ENCODE measurements around the gene GPR161.

The GPR161 gene

GRCh38 chr1:168146626-168147025 is 9.9 kb upstream of the GPR161 start:
- DNase-seq: no peak

DNA sequence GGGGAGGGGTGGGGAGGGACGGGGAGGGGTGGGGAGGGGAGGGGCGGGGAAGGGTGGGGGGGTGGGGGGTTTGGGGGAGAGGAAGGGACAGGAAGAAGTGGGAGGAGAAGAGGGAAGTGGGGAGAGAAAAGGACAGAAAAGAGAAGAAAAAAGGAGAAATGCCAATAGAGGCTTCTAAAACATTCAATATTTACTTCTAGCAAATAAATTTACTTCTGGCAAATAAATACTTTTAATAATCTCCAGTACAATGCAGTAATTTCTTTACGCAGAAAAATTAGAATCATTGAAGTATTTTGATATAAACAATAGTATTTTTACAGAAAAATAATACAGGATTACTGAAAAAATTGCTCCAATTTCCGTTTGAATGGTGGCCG is 9.4 kb upstream of the GPR161 start:
- DNase-seq: no peak

DNA sequence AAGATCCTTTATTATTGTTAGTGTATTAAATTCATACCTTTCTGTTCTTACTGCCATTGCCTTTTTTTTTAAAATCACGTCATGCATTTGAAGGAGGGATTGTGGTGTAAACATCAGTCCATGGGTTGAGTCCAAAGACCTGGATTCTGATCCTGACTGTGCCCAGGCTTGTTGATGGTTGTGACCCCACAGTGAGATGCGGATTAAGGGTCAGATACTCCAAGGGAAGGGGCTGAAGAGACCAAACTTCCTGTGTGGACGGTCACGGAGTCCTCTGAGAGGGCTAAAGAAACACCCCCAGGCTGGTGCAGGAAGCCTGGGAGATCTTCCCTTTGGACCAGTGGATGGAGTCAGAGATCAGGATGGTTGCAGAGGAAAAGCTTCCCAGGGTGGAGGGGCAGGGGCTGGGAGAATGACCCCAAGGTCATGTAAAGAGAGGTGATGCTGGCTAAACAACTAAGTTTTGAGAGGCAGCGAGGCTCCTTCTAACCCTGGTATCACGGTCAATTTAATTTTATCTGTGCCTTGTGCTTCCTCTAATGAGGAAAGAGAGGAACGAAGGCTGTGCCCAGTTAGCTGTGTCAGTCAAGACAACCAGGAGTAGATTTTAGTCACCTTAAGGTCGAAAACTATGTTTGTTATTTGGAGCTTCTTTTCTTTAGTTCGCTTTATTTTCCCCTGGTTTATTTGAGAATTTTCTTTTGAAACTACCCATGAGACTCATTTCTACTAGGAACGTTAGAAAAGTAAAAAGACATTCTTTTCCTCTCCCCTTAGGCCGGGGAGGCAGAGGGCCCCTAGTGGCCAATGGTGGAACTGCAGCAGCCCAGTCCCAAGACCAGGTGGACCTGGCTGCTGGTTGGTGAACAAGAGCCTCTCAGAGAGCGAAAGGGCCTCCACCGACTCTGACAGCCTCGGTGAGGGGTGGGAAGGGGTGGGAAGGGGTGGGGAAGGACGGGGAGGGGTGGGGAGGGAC is 8.7 kb upstream of the GPR161 start:
- peak; percentile 76 for DNase-seq

DNA sequence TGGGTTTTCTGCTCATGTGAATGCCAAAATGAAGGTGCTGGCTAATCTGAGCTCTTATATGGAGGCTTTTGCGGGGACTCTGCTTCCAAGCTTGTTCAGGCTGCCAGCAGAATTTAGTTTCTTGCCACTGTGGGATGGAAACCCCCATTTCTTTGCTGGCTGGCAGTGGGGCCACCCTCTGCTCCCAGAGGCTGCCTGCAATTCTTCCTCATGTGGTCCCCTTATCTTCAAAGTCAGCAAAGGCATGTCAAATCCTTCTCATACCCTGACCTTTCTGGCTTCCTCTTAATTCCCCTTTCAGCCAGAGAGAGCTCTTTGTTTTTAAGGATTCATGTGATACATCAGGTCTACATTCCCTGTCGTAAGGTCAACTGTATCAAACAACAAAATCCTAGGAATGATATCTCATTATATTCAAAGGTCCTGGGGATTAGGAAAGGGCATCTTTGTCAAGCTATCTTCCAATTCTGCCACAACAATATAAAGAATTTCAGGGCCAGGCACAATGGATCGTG is 5.2 kb upstream of the GPR161 start:
- no peak for DNase-seq

DNA sequence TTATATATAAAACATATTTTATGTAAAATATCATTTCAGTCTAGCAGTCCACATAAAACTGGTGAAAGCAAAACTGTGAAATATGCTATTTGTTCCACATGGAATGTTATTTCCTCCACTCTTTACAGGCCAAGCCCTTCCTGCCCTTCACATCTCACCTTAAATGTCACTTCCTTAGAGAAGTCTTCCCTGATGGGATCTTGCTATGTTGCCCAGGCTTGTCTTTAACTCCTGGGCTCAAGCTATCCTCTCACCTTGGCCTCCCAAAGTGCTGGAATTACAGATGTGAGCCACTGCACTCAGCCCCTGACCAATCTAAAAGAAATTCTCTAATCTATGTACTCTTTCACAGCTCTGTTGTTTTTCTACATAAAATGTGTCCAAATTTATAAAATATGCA is 2.3 kb upstream of the GPR161 start:
- no peak for DNase-seq

GRCh38 chr1:168138134-168138533 is 1.4 kb upstream of the GPR161 start:
- no peak for DNase-seq

DNA sequence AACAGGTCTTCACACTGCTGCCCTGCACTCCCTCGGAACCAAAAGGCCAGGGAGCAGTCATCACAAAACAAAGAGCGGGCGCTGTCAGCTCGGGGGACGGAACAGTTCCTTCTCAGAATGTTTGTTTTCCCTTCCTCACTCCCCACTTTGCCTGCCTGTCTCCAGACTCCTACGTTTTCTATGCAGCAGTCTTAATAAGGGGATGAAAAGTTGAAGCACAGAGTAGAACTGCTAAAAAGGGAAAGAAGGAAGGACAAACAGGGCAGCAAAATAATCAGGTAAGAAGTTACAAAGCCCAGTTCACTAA is 738 bp upstream of the GPR161 start:
- no peak for DNase-seq

GRCh38 chr1:168135921-168136708 is 615 bp downstream of the GPR161 start:
- no peak for DNase-seq

DNA sequence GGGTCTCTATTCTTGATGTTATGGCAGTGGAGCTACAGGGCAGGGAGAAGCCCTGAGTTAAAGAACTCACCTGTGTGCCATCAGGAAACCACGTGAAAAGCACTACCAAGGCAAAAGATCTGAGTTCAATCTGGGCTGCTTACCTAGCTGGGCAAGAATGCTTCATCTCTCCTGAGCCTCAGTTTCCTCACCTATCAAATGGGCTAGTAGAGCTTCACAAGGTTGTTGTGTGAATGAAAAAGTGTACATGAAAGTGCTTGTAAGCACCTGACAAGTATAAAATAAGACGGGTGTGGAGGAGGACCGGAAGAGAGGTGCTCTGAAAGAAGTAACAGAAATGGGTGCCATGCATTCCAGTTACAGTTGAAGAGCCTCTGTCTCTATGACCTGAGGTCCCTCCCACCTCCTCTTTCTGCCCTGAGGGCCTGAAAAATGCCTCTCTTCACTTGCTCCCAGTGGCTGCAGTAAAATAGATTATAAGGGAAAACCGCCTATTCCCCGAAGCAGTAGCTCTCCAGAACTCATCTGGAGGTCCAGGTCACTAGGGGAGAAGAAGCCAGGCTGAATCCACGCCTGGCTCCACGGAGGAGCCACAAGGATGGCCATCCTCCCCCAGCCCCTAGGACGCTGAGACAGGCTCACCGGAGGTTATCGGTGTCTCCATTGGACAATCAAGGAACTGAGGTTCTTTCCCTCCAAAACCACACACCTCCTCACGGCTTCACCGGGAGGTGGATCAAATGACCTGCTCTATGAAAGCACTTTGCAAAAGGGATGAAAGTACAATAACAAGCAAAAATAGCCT is 1.4 kb downstream of the GPR161 start:
- DNase-seq: no peak

- DNase-seq: no peak
Measured at GRCh38 chr1:168134642-168135041, 2.1 kb downstream of the GPR161 start.

DNA sequence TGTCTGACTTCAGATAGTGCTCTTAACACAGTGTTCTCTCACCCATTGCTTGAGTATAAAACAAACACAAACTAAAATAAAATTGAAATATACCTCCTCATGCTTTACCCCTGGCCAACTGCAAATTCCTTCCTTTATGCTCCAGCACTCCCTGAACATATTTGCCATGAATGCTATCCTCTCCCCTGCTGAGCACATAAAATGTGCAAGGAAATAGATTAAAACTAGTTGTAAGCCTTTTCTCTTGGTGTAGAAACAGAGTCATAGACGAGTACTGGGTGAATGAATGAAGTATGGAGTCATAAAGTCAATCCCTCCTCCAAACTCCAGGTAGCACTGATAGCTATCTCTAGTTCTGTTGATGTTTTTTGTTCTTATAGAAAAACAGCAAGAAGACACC is 2.6 kb downstream of the GPR161 start:
- no peak for DNase-seq

- DNase-seq: no peak
Measured at GRCh38 chr1:168129933-168130332, 6.8 kb downstream of the GPR161 start.

DNA sequence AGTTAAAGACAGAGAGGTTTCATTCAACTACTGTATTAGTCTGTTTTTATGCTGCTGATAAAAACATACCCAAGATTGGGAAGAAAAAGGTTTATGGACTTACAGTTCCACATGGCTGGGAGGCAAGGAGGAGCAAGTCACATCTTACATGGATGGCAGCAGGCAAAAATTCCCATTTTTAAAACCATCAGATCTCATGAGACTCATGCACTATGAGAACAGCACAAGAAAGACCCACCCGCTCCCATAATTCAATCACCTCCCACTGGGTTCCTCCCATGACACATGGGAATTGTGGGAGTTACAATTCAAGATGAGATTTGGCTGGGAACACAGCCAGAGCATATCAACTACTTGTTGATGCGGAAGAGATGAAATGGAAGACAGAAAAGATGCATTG is 9.2 kb downstream of the GPR161 start:
- no peak for DNase-seq

GRCh38 chr1:168125051-168125450 is 11.7 kb downstream of the GPR161 start:
- no peak for DNase-seq

DNA sequence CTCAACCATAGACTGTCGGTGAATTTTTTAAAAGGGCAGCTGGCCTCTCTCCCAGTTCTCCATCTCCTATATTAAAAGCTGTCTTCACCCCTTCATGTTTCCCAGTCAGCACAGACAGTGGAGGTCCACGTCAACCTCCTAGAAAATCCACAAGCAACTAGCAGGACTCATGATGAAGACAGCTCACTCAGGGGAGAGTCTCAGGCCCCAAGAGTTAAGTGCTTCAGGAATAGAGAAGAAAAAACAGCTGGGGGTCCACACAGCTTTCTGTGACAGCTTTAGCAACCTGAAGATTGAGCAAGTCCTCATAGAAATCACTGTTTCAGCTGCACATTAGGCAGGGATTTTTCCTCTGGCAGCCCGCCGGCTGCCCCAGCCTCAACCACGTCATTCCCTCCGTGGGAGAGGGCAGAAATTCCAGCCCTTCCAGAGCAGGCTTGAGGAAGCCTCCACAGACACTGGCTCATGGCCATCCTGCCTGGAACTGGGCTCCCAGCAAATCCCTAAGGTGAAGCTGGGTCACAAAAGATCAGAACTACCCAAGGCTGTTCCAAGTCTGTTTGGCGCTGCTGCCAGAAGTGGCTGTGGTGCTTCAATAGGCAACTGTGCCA is 15.2 kb downstream of the GPR161 start:
- no peak for DNase-seq

GRCh38 chr1:168119750-168120149 is 17.0 kb downstream of the GPR161 start:
- no peak for DNase-seq

DNA sequence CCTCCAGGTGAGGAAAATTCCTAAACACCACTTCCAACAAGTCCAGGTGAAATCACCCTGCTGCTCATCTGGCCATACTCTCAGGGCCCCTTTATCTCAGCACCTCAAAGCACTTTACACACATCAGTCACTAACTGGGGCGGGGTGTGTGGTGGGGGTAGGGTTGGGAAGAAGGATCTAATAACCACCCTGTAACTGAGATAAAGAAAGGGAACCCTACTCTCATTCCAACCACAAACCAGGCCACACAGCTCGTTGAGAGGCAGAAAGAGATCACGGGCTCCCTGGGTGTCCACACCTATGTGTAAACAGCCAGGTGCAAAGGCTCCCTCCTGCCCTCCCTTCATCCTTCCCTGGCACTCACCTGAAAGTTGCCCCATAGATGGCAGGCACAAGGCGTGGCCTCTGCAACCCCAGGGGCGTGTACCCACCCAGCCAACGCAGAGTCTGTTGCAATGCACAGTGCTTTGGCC is 20.4 kb downstream of the GPR161 start:
- no peak for DNase-seq

GRCh38 chr1:168114845-168115244 is 21.9 kb downstream of the GPR161 start:
- DNase-seq: no peak

DNA sequence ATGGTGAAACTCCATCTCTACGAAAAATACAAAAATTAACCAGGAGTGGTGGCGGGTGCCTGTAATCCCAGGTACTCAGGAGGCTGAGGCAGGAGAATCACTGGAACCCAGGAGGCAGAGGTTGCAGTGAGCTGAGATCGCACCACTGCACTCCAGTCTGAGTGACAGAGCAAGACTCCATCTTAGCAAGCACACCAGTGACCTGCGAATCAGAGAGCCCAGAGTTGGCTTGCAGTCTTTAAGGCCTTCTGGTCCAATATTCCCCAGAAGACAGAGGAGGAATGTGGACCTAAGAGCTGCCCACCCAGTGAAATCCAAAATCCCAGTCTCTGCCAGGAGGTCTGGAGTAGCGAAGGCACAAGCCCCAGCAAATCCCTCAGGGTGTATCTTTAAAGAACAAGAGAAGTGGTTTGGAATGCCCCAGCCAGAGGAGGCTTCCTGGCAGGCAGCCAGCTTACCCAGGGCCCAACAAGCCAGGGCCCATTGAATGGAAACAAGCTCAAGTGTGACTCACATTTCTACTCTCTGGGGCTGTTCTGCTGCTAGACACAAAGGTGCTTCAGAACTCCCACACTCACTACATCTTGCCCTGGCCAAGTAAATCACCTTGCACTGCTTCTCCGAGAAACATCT is 23.9 kb downstream of the GPR161 start:
- DNase-seq: peak; percentile 12

DNA sequence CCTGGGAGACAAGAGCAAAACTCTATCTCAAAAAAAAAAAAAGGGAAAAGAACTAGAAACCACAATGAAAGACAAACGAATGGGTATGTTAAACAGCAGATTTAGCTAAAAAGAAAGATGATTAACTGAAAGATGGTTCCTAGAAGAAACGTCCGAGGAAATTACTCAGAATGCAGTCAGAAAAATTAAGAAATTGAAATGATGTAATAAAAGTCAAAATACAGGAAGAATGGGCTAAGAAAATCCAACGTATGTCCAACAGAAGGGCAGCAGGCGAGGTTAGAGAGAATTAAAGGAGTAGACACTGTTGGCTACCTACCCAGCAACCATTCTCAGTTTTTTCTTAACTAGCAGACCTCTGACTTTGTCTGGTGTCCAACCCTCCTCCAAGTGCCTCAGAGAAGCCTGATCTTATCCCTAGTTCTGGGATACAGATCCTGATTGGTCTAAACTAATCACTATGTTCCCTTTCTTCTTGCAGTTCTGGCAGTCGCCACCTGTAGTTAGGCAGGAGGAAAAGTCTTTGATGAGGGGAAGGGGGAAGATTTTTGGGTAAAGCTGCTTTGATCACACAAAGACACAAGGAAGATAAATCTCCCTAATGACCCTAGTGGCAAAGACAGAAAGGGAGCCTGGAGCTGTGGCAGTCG is 25.7 kb downstream of the GPR161 start:
- no peak for DNase-seq

GRCh38 chr1:168106274-168106673 is 30.5 kb downstream of the GPR161 start:
- DNase-seq: no peak

GRCh38 chr1:168105846-168106245 is 30.9 kb downstream of the GPR161 start:
- DNase-seq: no peak
